Hepatocyte (in vitro differentiated cells): ENCODE results near the gene TMBIM4. TPM values are rescaled to one million over a fixed set of nuclear protein-coding genes. Genes with fewer than 3 reads are reported as not detected.
"Not testable (repeated sequence)": the region's sequence is repeated elsewhere in the genome, so short reads cannot be mapped to it uniquely, and the experiment has no call there.

ENCODE experiments used
- DNase-seq: peaks from one replicate; pipeline ENCODE4 v3.0.0-alpha.2; 2016; ENCODE audit warnings: low spot score
- H2AFZ ChIP-seq: fragments of 200-600 bp; sonication (generic); 2 replicates; pipeline ENCODE4 v1.6.0; 2016; ENCODE audit warnings: antibody characterized with exemption, mild to moderate bottlenecking
- H3K27ac ChIP-seq: fragments of 200-600 bp; sonication (generic); 2 replicates; pipeline ENCODE4 v1.5.1; 2016; ENCODE audit warnings: mild to moderate bottlenecking
- H3K27me3 ChIP-seq: fragments of 200-600 bp; sonication (generic); 2 replicates; pipeline ENCODE4 v1.6.1; 2016
- H3K36me3 ChIP-seq: fragments of 200-600 bp; sonication (generic); replicated peaks from 2 replicates; pipeline ENCODE4 v1.5.1; 2016; ENCODE audit warnings: low read depth; ENCODE audit not compliant: insufficient read depth
- H3K4me1 ChIP-seq: fragments of 200-600 bp; sonication (generic); 2 replicates; pipeline ENCODE4 v1.5.1; 2016; ENCODE audit warnings: mild to moderate bottlenecking, moderate library complexity; ENCODE audit not compliant: insufficient read depth
- H3K4me2 ChIP-seq: fragments of 200-600 bp; sonication (generic); 2 replicates; pipeline ENCODE4 v1.6.0; 2016
- H3K4me3 ChIP-seq: fragments of 200-600 bp; sonication (generic); 2 replicates; pipeline ENCODE4 v1.5.1; 2016; ENCODE audit warnings: mild to moderate bottlenecking
- H3K79me2 ChIP-seq: fragments of 200-600 bp; sonication (generic); 2 replicates; pipeline ENCODE4 v1.6.0; 2017; ENCODE audit warnings: mild to moderate bottlenecking
- H3K9me2 ChIP-seq: fragments of 200-600 bp; sonication (generic); replicated peaks from 2 replicates; pipeline ENCODE4 v1.6.0; 2017; ENCODE audit warnings: mild to moderate bottlenecking; ENCODE audit not compliant: insufficient read depth
- H3K9me3 ChIP-seq: fragments of 200-600 bp; sonication (generic); 2 replicates; pipeline ENCODE4 v1.5.1; 2016; ENCODE audit warnings: low read depth, mild to moderate bottlenecking
- H4K20me1 ChIP-seq: fragments of 200-600 bp; sonication (generic); 2 replicates; pipeline ENCODE4 v1.6.0; 2016; ENCODE audit warnings: mild to moderate bottlenecking; ENCODE audit not compliant: insufficient read depth, poor library complexity, severe bottlenecking
- EZH2 ChIP-seq: fragments of 200-600 bp; sonication (generic); IDR thresholded peaks from 2 replicates; pipeline ENCODE4 v1.6.1; 2016; ENCODE audit warnings: antibody characterized with exemption, mild to moderate bottlenecking, borderline replicate concordance
- EZH2phosphoT487 ChIP-seq: fragments of 200-600 bp; sonication (generic); IDR thresholded peaks from one replicate; pipeline ENCODE4 v1.6.1; 2018; ENCODE audit warnings: antibody characterized with exemption, mild to moderate bottlenecking, low read depth, moderate library complexity; ENCODE audit not compliant: unreplicated experiment, severe bottlenecking
- WGBS: methylation state at CpG from one replicate; pipeline ENCODE4 v1.1.6; 2016; ENCODE audit warnings: low lambda C conversion rate; ENCODE audit errors: missing lambda C conversion rate; 5-methylcytosine and 5-hydroxymethylcytosine counted together
- polyA plus RNA-seq: library from polyadenylated mRNA; unstranded; fragments of >200 nt; fragmentation: Nextera tagmentation; extraction: Ambion mirVana; gene quantifications from 2 replicates; pipeline ENCODE4 v1.2.1, GENCODE V29; 2016
- total RNA-seq: library from RNA; depleted of rRNA; stranded (reverse); fragments of >200 nt; gene quantifications from 2 replicates; pipeline ENCODE4 v1.2.3, GENCODE V29; 2014
- TF ChIP-seq, protein P1 (sequence below): fragments of 200-600 bp; sonication (generic); IDR thresholded peaks from 2 replicates; pipeline ENCODE4 v1.5.1; 2016; ENCODE audit warnings: antibody characterized with exemption, mild to moderate bottlenecking; ENCODE audit not compliant: poor library complexity

The TMBIM4 gene
- total and polyA plus RNA-seq, 2 experiments from 2014 or later = 156 to 212 TPM

DNA sequence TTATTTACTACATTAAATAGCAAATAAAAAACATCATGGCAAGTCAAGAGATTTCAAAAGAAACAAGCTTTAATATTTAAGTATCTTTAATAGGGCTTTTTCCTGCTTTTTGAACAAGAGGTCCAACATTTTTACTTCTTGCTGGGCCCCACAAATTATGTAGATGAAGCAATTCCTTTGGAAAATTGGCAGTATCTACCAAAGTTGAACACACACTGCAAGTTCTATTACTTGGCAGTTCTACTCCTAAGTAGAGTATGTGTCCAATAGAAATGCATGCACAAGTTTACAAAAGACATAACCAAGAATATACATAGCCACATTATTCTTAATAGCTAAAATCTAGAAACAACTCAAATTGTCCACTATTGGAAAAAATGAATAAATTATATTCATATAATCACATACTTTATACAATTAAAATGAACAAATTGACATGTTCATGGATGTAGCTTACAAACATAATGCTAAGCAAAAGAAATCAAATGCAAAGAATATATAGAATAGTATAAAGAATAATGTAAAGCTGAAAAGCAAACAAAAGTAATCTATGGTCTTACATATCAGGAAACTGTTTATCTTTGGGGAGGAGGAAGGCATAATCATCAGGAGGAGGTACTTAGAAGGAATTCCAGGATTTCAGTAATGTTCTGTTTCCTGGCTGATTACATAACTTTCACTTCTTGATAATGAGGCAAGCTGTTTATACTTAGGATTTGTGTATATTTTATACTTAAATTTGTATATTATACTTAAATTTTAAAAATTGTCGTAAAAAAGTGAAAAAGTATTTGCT is 6.5 kb upstream of the TMBIM4 start:
- H3K4me3 ChIP-seq = no peak overlapping the region
- no peaks in the 10 kb centered on the region for H3K9me2 ChIP-seq
- TF ChIP-seq, protein P1, sequence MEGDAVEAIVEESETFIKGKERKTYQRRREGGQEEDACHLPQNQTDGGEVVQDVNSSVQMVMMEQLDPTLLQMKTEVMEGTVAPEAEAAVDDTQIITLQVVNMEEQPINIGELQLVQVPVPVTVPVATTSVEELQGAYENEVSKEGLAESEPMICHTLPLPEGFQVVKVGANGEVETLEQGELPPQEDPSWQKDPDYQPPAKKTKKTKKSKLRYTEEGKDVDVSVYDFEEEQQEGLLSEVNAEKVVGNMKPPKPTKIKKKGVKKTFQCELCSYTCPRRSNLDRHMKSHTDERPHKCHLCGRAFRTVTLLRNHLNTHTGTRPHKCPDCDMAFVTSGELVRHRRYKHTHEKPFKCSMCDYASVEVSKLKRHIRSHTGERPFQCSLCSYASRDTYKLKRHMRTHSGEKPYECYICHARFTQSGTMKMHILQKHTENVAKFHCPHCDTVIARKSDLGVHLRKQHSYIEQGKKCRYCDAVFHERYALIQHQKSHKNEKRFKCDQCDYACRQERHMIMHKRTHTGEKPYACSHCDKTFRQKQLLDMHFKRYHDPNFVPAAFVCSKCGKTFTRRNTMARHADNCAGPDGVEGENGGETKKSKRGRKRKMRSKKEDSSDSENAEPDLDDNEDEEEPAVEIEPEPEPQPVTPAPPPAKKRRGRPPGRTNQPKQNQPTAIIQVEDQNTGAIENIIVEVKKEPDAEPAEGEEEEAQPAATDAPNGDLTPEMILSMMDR = no peak
- TF ChIP-seq EZH2 = no peak
- no peak for TF ChIP-seq EZH2phosphoT487
- peak overlapping the region; percentile 2 for H3K4me2 ChIP-seq
- H3K27ac ChIP-seq = no peak overlapping the region
- peaks cover 11% of the 10 kb centered on the region for H3K4me1 ChIP-seq
- no peaks in the 10 kb centered on the region for H3K36me3 ChIP-seq
- H2AFZ ChIP-seq = no peak overlapping the region
- WGBS = 66% methylated on average over 1 of the region's 1 CpG
- DNase-seq = no peak
- H3K9me3 ChIP-seq = no peaks in the 10 kb centered on the region
- peaks cover 6% of the 10 kb centered on the region for H3K27me3 ChIP-seq
- no peaks in the 10 kb centered on the region for H3K79me2 ChIP-seq
- H4K20me1 ChIP-seq = no peaks in the 10 kb centered on the region

DNA sequence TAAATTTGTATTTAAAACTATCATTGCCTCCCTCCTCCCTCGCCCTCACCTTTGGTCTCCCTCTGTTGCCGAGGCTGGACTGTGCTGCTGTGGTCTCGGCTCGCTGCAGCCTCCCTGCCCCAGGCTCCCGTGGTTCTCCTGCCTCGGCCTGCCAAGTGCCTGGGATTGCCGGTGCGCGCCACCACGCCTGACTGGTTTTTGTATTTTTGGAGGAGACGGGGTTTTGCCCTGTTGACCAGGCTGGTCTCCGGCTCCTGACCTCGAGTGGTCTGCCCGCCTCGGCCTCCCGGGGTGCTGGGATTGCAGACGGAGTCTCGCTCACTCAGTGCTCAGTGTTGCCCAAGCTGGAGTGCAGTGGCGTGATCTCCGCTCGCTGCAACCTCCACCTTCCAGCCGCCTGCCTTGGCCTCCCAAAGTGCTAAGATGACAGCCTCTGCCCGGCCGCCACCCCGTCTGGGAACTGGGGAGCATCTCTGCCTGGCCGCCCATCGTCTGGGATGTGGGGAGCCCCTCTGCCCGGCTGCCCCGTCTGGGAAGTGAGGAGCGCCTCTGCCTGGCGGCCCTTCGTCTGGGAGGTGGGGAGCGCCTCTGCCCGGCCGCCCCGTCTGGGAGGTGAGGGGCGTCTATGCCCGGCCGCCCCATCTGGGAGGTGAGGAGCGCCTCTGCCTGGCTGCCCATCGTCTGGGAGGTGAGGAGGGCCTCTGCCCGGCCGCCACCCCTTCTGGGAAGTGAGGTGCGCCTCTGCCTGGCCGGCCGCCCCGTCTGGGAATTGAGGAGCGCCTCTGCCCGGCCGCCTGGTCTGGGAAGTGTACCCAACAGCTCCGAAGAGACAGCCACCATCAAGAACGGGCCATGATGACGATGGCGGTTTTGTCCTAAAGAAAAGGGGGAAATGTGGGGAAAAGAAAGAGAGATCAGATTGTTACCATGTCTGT is 4.9 kb upstream of the TMBIM4 start:
- H3K9me3 ChIP-seq, H2AFZ ChIP-seq, H3K9me2 ChIP-seq, DNase-seq, H3K79me2 ChIP-seq, H3K4me2 ChIP-seq, H3K36me3 ChIP-seq, H3K27me3 ChIP-seq, H3K27ac ChIP-seq, H4K20me1 ChIP-seq, H3K4me3 ChIP-seq: not testable (repeated sequence)
- WGBS = 93% methylated on average over 34 of the region's 54 CpGs
- peaks cover 14% of the 10 kb centered on the region for H3K4me1 ChIP-seq

DNA sequence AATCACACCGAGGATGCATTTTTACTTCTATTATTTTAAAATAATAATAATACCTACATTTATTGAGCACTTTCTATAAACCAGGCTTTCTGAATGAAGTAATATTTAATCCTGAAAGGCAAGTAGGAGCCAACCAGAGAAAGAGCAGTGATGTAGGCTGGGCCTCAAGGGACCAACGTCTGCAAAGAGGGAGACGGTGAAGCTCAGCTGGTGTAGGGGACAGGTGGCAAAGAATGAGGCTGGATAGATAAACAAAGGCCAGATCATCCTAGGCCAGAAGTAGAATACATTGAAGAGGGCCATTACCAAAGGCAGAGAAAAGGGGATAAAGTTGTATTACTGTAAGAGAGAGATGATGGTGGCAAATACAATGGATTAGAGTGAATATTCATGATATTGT is 810 bp upstream of the TMBIM4 start:
- Histone ChIP-seq H3K27me3 (no peaks in the 10 kb centered on the region), H3K9me3 (no peaks in the 10 kb centered on the region), H3K36me3 (no peaks in the 10 kb centered on the region), H4K20me1 (no peaks in the 10 kb centered on the region), H3K9me2 (no peaks in the 10 kb centered on the region), H2AFZ (peak overlapping the region; percentile 76), H3K4me3 (no peak overlapping the region), H3K79me2 (peaks cover 32% of the 10 kb centered on the region), H3K27ac (peak overlapping the region; percentile 99), H3K4me2 (peak overlapping the region; percentile 71), H3K4me1 (peaks cover 16% of the 10 kb centered on the region)
- TF ChIP-seq, protein P1 = no peak
- TF ChIP-seq EZH2phosphoT487 (no peak), EZH2 (no peak)
- no peak for DNase-seq
- 98% methylated on average over 3 of the region's 3 CpGs for WGBS

DNA sequence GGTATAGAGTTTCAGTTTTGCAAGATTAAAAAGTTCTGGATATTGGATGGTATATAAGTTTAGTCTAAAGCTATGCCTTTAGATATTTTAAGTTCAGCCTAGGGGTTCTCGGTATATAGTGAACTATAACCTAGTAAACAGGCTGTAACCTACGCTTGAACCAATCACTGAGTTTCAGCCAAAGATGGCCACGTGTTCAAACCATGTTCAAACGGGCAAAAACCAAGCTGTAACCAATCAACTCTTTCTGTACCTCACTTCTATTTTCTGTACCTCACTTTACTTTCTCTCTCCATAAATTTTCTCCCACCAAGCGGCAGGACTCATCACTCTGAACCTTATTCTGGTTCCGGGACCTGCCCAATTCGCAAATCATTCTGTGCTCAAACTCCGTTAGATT is 1.4 kb downstream of the TMBIM4 start:
- Histone ChIP-seq H3K27ac (peak overlapping the region; percentile 99), H3K9me3 (peaks cover 7% of the 10 kb centered on the region), H3K4me2 (peak overlapping the region; percentile 71), H3K36me3 (no peaks in the 10 kb centered on the region), H3K4me3 (peak overlapping the region; percentile 68), H4K20me1 (peaks cover 4% of the 10 kb centered on the region), H3K79me2 (peaks cover 54% of the 10 kb centered on the region), H3K27me3 (no peaks in the 10 kb centered on the region), H2AFZ (no peak overlapping the region), H3K4me1 (peaks cover 16% of the 10 kb centered on the region), H3K9me2 (no peaks in the 10 kb centered on the region)
- no peak for DNase-seq
- WGBS = 92% methylated on average over 8 of the region's 8 CpGs
- TF ChIP-seq EZH2phosphoT487 = no peak
- TF ChIP-seq, protein P1 = no peak
- TF ChIP-seq EZH2 = no peak
